ENCODE data around the gene PSMD14.
"Not testable (repeated sequence)": the region's sequence is repeated elsewhere in the genome, so short reads cannot be mapped to it uniquely, and the experiment has no call there.

Gene PSMD14

GRCh38 chr2:161337247-161337646 lies 29.0 kb downstream of the PSMD14 start:
- no peak for DNase-seq

- not testable (repeated sequence) for DNase-seq
Measured at GRCh38 chr2:161339532-161339931, 31.3 kb downstream of the PSMD14 start.

- DNase-seq: not testable (repeated sequence)
Measured at GRCh38 chr2:161340930-161341413, 32.7 kb downstream of the PSMD14 start.

GRCh38 chr2:161343235-161343634 lies 35.0 kb downstream of the PSMD14 start:
- no peak for DNase-seq

- DNase-seq: no peak
Measured at GRCh38 chr2:161344692-161345091, 36.5 kb downstream of the PSMD14 start.

- DNase-seq: no peak
Measured at GRCh38 chr2:161351678-161352077, 43.5 kb downstream of the PSMD14 start.

- no peak for DNase-seq
Measured at GRCh38 chr2:161352719-161353118, 44.5 kb downstream of the PSMD14 start.

- no peak for DNase-seq
Measured at GRCh38 chr2:161353543-161353942, 45.3 kb downstream of the PSMD14 start.

GRCh38 chr2:161354106-161354505 lies 45.9 kb downstream of the PSMD14 start:
- no peak for DNase-seq

GRCh38 chr2:161355106-161355505 lies 46.9 kb downstream of the PSMD14 start:
- DNase-seq: no peak

- no peak for DNase-seq
Measured at GRCh38 chr2:161355983-161356382, 47.8 kb downstream of the PSMD14 start.

- no peak for DNase-seq
Measured at GRCh38 chr2:161357097-161357496, 48.9 kb downstream of the PSMD14 start.

GRCh38 chr2:161358838-161359237 lies 50.6 kb downstream of the PSMD14 start:
- DNase-seq: no peak

- DNase-seq: not testable (repeated sequence)
Measured at GRCh38 chr2:161360095-161360654, 52.0 kb downstream of the PSMD14 start.

GRCh38 chr2:161362568-161363166 lies 54.4 kb downstream of the PSMD14 start:
- no peak for DNase-seq

GRCh38 chr2:161367675-161368074 lies 59.5 kb downstream of the PSMD14 start:
- no peak for DNase-seq

- no peak for DNase-seq
Measured at GRCh38 chr2:161369311-161369710, 61.1 kb downstream of the PSMD14 start.

GRCh38 chr2:161370981-161371380 lies 62.8 kb downstream of the PSMD14 start:
- DNase-seq: no peak

- DNase-seq: no peak
Measured at GRCh38 chr2:161371869-161372268, 63.6 kb downstream of the PSMD14 start.

- no peak for DNase-seq
Measured at GRCh38 chr2:161373942-161374341, 65.7 kb downstream of the PSMD14 start.

GRCh38 chr2:161374446-161374845 lies 66.2 kb downstream of the PSMD14 start:
- no peak for DNase-seq

- DNase-seq: no peak
Measured at GRCh38 chr2:161379740-161380139, 71.5 kb downstream of the PSMD14 start.

GRCh38 chr2:161381546-161381945 lies 73.3 kb downstream of the PSMD14 start:
- DNase-seq: no peak

GRCh38 chr2:161382747-161383146 lies 74.5 kb downstream of the PSMD14 start:
- no peak for DNase-seq

- no peak for DNase-seq
Measured at GRCh38 chr2:161384864-161385263, 76.6 kb downstream of the PSMD14 start.

Data from activated CD4-positive, CD25-positive, alpha-beta regulatory T cell (primary cell).